NB4 (cell line): Measurements from ENCODE around the gene AOAH.
"Not testable (repeated sequence)": the region's sequence is repeated elsewhere in the genome, so short reads cannot be mapped to it uniquely, and the experiment has no call there.

Experiments used
- DNase-seq: peaks from one replicate; pipeline ENCODE4 v3.0.0; 2010; ENCODE audit warnings: low read depth
- H3K4me3 ChIP-seq: one replicate; pipeline ENCODE4 v1.5.1; 2011; ENCODE audit warnings: mild to moderate bottlenecking, low read depth, low read length, moderate library complexity
- MYC ChIP-seq: IDR thresholded peaks from 2 replicates; pipeline ENCODE4 v1.6.1; 2011; ENCODE audit warnings: low read depth, low read length
- POLR2A ChIP-seq: IDR thresholded peaks from 2 replicates; pipeline ENCODE4 v1.6.1; 2011; ENCODE audit warnings: mild to moderate bottlenecking; ENCODE audit not compliant: insufficient read length; ENCODE audit errors: extremely low read depth
- TF ChIP-seq, protein P1 (sequence below): IDR thresholded peaks from one replicate; pipeline ENCODE4 v1.5.1; 2012; ENCODE audit warnings: low read depth, low read length
- TF ChIP-seq, protein P2 (sequence below): IDR thresholded peaks from 2 replicates; pipeline ENCODE4 v1.6.1; 2011; ENCODE audit warnings: low read depth, low read length

Gene AOAH

GRCh38 chr7:36712015-36712414, 12.3 kb downstream of the AOAH start:
- no peak overlapping the region for H3K4me3 ChIP-seq
- no peak for TF ChIP-seq MYC
- TF ChIP-seq POLR2A: no peak
- TF ChIP-seq, protein P1, sequence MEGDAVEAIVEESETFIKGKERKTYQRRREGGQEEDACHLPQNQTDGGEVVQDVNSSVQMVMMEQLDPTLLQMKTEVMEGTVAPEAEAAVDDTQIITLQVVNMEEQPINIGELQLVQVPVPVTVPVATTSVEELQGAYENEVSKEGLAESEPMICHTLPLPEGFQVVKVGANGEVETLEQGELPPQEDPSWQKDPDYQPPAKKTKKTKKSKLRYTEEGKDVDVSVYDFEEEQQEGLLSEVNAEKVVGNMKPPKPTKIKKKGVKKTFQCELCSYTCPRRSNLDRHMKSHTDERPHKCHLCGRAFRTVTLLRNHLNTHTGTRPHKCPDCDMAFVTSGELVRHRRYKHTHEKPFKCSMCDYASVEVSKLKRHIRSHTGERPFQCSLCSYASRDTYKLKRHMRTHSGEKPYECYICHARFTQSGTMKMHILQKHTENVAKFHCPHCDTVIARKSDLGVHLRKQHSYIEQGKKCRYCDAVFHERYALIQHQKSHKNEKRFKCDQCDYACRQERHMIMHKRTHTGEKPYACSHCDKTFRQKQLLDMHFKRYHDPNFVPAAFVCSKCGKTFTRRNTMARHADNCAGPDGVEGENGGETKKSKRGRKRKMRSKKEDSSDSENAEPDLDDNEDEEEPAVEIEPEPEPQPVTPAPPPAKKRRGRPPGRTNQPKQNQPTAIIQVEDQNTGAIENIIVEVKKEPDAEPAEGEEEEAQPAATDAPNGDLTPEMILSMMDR: no peak
- DNase-seq: no peak

GRCh38 chr7:36711256-36711655, 13.0 kb downstream of the AOAH start:
- H3K4me3 ChIP-seq: no peak overlapping the region
- DNase-seq: no peak
- TF ChIP-seq MYC: no peak
- TF ChIP-seq POLR2A: no peak
- TF ChIP-seq, protein P2, sequence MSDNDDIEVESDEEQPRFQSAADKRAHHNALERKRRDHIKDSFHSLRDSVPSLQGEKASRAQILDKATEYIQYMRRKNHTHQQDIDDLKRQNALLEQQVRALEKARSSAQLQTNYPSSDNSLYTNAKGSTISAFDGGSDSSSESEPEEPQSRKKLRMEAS: no peak
- TF ChIP-seq, protein P1: no peak

GRCh38 chr7:36710186-36710791, 14.0 kb downstream of the AOAH start:
- no peak for DNase-seq

GRCh38 chr7:36708767-36709166, 15.5 kb downstream of the AOAH start:
- no peak for TF ChIP-seq POLR2A
- TF ChIP-seq, protein P1: no peak
- TF ChIP-seq, protein P2: 0 out of 2 replicates have a peak, but pooled peaks have one; percentile 39
- peak; percentile 80 for DNase-seq
- peak overlapping the region; percentile 16 for H3K4me3 ChIP-seq

More at GRCh38 chr7:36710186-36710791, 14.0 kb downstream of the AOAH start:
- H3K4me3 ChIP-seq: no peak overlapping the region
- TF ChIP-seq, protein P1: no peak
- TF ChIP-seq MYC: no peak
- no peak for TF ChIP-seq POLR2A
- TF ChIP-seq, protein P2: no peak

GRCh38 chr7:36707898-36708297, 16.4 kb downstream of the AOAH start:
- TF ChIP-seq, protein P1: no peak
- TF ChIP-seq MYC: no peak
- no peak overlapping the region for H3K4me3 ChIP-seq
- no peak for DNase-seq

- H3K4me3 ChIP-seq: no peak overlapping the region
- TF ChIP-seq, protein P2: no peak
- TF ChIP-seq, protein P1: no peak
- no peak for TF ChIP-seq MYC
- no peak for TF ChIP-seq POLR2A
- DNase-seq: no peak
These were observed 16.8 kb downstream of the AOAH start for GRCh38 chr7:36707465-36707864.

GRCh38 chr7:36703860-36704259, 20.4 kb downstream of the AOAH start:
- H3K4me3 ChIP-seq, DNase-seq: not testable (repeated sequence)
